ENCODE data around the gene DNPH1. TPM values are rescaled to one million over a fixed set of nuclear protein-coding genes. Genes with fewer than 3 reads are reported as not detected.

The DNPH1 gene, protein sequence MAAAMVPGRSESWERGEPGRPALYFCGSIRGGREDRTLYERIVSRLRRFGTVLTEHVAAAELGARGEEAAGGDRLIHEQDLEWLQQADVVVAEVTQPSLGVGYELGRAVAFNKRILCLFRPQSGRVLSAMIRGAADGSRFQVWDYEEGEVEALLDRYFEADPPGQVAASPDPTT
- total RNA-seq (10 to 100 TPM; 32.0 to 67.4 TPM), polyA plus RNA-seq (100 to 1,000 TPM; 102 to 135 TPM)
- long read RNA-seq, donor 1, transcript DNPH1-201 (4 exons, 657 nt), result major isoform, 72 of 116 reads
- long read RNA-seq, donor 1, transcript DNPH1-202 (3 exons, 796 nt), result minor isoform, 7 of 116 reads
- long read RNA-seq, donor 1, partial matches to known transcripts, result 37 of 116 reads
- long read RNA-seq, donor 1, other reads (novel, unspliced or antisense), result 0 of 116 reads
- long read RNA-seq, donor 2, transcript DNPH1-201 (4 exons, 657 nt), result major isoform, 49 of 80 reads
- long read RNA-seq, donor 2, partial matches to known transcripts, result 29 of 80 reads
- long read RNA-seq, donor 2, other reads (novel, unspliced or antisense), result 0 of 80 reads
- long read RNA-seq, donor 3, transcript DNPH1-202 (3 exons, 796 nt), result minor isoform, 9 of 79 reads
- long read RNA-seq, donor 3, transcript DNPH1-201 (4 exons, 657 nt), result major isoform, 52 of 79 reads
- long read RNA-seq, donor 3, partial matches to known transcripts, result 16 of 79 reads
- long read RNA-seq, donor 3, other reads (novel, unspliced or antisense), result 0 of 79 reads
- long read RNA-seq, donor 4, transcript DNPH1-201 (4 exons, 657 nt), result major isoform, 26 of 54 reads
- long read RNA-seq, donor 4, transcript DNPH1-202 (3 exons, 796 nt), result minor isoform, 5 of 54 reads
- long read RNA-seq, donor 4, partial matches to known transcripts, result 22 of 54 reads
- long read RNA-seq, donor 4, other reads (novel, unspliced or antisense), result 0 of 54 reads
- long read RNA-seq, donor 5, transcript DNPH1-201 (4 exons, 657 nt), result major isoform, 106 of 157 reads
- long read RNA-seq, donor 5, transcript DNPH1-202 (3 exons, 796 nt), result minor isoform, 13 of 157 reads
- long read RNA-seq, donor 5, partial matches to known transcripts, result 37 of 157 reads
- long read RNA-seq, donor 5, other reads (novel, unspliced or antisense), result 0 of 157 reads

DNA sequence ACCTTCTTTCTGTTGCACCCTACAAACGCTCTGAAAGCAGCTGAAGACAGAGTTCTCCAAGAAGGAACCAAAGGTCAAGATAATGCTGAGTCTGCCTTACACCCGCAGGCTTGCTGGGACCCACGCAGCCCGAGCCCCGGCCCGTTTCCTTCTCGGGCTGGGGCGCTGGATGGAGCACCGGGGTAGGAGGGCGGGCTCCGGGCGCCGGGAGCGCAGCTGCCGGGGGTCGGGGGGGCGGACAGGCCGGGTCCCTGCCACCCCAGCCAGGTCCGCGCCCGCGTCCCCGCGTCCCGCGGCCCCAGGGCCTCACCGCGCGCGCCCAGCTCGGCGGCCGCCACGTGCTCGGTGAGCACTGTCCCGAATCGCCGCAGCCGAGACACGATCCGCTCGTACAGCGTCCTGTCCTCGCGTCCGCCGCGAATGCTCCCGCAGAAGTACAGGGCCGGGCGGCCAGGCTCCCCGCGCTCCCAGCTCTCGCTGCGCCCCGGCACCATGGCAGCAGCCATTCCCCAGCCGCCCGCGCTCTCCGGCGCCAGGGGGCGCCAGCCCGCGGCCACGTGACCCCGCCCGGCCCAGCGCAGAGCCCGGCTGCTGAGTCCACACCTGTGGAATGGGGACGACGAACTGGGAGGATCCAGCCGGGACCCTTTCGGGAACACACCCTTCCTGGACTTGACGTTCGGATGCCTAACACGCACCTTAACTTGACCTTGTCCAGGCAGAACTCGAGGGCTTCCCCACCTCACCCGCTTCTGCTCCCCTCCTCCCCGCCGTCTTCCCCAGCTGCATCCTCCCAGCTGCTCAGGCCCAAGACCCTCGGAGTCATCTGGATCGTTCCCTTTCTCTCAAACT is at the start of gene DNPH1:
TSS of gene DNPH1 (minus strand) at position 531 of the 852 bp plus-strand sequence. CDS start at position 506, 25 bp downstream.
- DNase-seq, result peak; percentile 79 to 84 (median 82)
- Histone ChIP-seq H3K4me1 (ENCODE audit: control insufficient read depth in 5 of 5, insufficient read depth in 5 of 5, low read length in 5 of 5) (peaks cover 0 to 9% (median 0%) of the 10 kb centered on the region in 5 donors), H3K27ac (ENCODE audit: low read depth in 1 of 2, low read length in 1 of 2) (peak within 1 kb of the TSS in 1 of 2 donors; percentile 70), H3K9me3 (ENCODE audit: control insufficient read depth in 4 of 4, insufficient read depth in 3 of 4, low read length in 3 of 4) (peaks cover 0 to 2% (median 0%) of the 10 kb centered on the region in 4 donors), H3K27me3 (ENCODE audit: control insufficient read depth in 3 of 3, insufficient read depth in 3 of 3, low read length in 2 of 3) (peaks cover 0 to 3% (median 0%) of the 10 kb centered on the region in 3 donors), H3K9ac (ENCODE audit: insufficient read depth in 1 of 2, low read length in 2 of 2) (peak within 1 kb of the TSS; percentile 25 to 68), H3K36me3 (ENCODE audit: control insufficient read depth in 4 of 4, insufficient read depth in 4 of 4, low read length in 4 of 4) (no peaks in the 10 kb centered on the region), H3K4me3 (peak within 1 kb of the TSS; percentile 64)
- 1 to 2% methylated on average over 59 to 82 of the region's 82 CpGs for WGBS, 2 donors
- ATAC-seq (ENCODE audit: insufficient read depth, low FRiP score), result peak; percentile 95
- TF ChIP-seq, protein P1, sequence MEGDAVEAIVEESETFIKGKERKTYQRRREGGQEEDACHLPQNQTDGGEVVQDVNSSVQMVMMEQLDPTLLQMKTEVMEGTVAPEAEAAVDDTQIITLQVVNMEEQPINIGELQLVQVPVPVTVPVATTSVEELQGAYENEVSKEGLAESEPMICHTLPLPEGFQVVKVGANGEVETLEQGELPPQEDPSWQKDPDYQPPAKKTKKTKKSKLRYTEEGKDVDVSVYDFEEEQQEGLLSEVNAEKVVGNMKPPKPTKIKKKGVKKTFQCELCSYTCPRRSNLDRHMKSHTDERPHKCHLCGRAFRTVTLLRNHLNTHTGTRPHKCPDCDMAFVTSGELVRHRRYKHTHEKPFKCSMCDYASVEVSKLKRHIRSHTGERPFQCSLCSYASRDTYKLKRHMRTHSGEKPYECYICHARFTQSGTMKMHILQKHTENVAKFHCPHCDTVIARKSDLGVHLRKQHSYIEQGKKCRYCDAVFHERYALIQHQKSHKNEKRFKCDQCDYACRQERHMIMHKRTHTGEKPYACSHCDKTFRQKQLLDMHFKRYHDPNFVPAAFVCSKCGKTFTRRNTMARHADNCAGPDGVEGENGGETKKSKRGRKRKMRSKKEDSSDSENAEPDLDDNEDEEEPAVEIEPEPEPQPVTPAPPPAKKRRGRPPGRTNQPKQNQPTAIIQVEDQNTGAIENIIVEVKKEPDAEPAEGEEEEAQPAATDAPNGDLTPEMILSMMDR (IDR thresholded peaks at IDR 0.05; ENCODE audit: control extremely low read depth, extremely low read depth), result peak; percentile 70

DNA sequence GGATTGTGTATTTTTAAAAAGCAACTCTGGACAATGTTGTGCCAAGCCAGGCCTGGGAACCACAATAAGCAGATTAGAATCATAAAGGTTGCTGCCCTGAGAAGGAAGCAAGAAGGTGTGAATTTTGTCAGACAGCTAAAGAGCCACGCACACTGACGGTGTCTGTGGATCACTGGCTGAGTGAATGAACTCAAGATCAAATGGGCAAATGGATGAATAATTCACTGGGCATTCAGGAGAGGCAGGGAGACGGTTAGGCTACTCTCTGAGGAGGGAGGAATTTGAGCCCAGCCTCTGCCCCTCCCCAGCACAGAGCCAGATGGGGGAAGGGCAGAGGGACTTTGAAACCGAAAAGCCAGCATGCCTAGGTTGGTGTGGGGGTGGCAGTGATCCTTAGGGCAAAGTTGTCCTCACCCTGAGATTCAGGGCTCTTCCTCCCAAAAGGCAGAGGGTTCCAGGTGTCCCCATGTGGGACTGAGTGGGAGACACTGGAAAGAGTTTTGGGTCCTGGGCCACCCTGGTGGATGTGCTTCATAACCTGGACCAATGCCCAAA is 49.3 kb upstream of the DNPH1 start:
- H3K4me1 ChIP-seq (ENCODE audit: control insufficient read depth in 5 of 5, insufficient read depth in 5 of 5, low read length in 5 of 5), result peaks cover 0 to 22% (median 4%) of the 10 kb centered on the region in 5 donors
- ATAC-seq (ENCODE audit: insufficient read depth, low FRiP score), result no peak
- H3K27me3 ChIP-seq (ENCODE audit: control insufficient read depth in 3 of 3, insufficient read depth in 3 of 3, low read length in 2 of 3), result peaks cover 3 to 21% (median 7%) of the 10 kb centered on the region in 3 donors
- no peak overlapping the region for H3K9ac ChIP-seq (ENCODE audit: insufficient read depth in 1 of 2, low read length in 2 of 2)
- DNase-seq, result no peak
- H3K4me3 ChIP-seq, result no peak overlapping the region
- TF ChIP-seq, protein P1 (IDR thresholded peaks at IDR 0.05; ENCODE audit: control extremely low read depth, extremely low read depth), result no peak
- H3K36me3 ChIP-seq (ENCODE audit: control insufficient read depth in 4 of 4, insufficient read depth in 4 of 4, low read length in 4 of 4), result no peaks in the 10 kb centered on the region
- H3K9me3 ChIP-seq (ENCODE audit: control insufficient read depth in 4 of 4, insufficient read depth in 3 of 4, low read length in 3 of 4), result peaks cover 0 to 4% (median 0%) of the 10 kb centered on the region in 4 donors
- 74 to 78% methylated on average over 4 of the region's 4 CpGs for WGBS, 2 donors
- H3K27ac ChIP-seq (ENCODE audit: low read depth in 1 of 2, low read length in 1 of 2), result no peak overlapping the region
